DND-41 (cell line): ENCODE results near the gene CCNYL1.

ENCODE experiments used
- ATAC-seq: fragments of 200-7000 bp; cut with Tn5 transposase; 3 replicates; pipeline ENCODE4 v1.9.1; 2021; ENCODE audit warnings: low read depth; ENCODE audit not compliant: insufficient read depth
- DNase-seq: peaks from one replicate; pipeline ENCODE4 v3.0.0-alpha.2; 2020
- H2AFZ ChIP-seq: 2 replicates; pipeline ENCODE4 v1.6.0; 2012; ENCODE audit warnings: low read depth, low read length
- H3K27ac ChIP-seq: 2 replicates; pipeline ENCODE4 v1.5.1; 2012; ENCODE audit warnings: low read length, inconsistent platforms
- H3K27me3 ChIP-seq: fragments of 200-600 bp; sonication (generic); 2 replicates; pipeline ENCODE4 v1.6.0; 2012; ENCODE audit warnings: low read length, mild to moderate bottlenecking, inconsistent platforms; ENCODE audit not compliant: insufficient read depth, poor library complexity
- H3K36me3 ChIP-seq: 2 replicates; pipeline ENCODE4 v1.5.1; 2012; ENCODE audit warnings: low read length, inconsistent platforms; ENCODE audit not compliant: insufficient read depth
- H3K4me1 ChIP-seq: 2 replicates; pipeline ENCODE4 v1.5.1; 2012; ENCODE audit warnings: mild to moderate bottlenecking, low read length; ENCODE audit not compliant: insufficient read depth
- H3K4me2 ChIP-seq: 2 replicates; pipeline ENCODE4 v1.6.0; 2012; ENCODE audit warnings: mild to moderate bottlenecking, moderate library complexity, low read length, inconsistent platforms; ENCODE audit not compliant: insufficient read depth
- H3K4me3 ChIP-seq, 2 experiments: fragments of 200-600 bp in 1 of 2; shearing (Covaris generic) in 1 of 2; 2 replicates each; pipeline ENCODE4 v1.5.1; 2012 to 2016; ENCODE audit warnings: inconsistent platforms in 2 of 2, low read length in 2 of 2, mild to moderate bottlenecking in 2 of 2, low read depth in 1 of 2, moderate library complexity in 1 of 2
- H3K79me2 ChIP-seq: 2 replicates; pipeline ENCODE4 v1.6.0; 2012; ENCODE audit warnings: low read length, inconsistent platforms; ENCODE audit not compliant: insufficient read depth
- H3K9ac ChIP-seq: 2 replicates; pipeline ENCODE4 v1.6.0; 2012; ENCODE audit warnings: low read depth, mild to moderate bottlenecking, inconsistent platforms, low read length, moderate library complexity
- H3K9me3 ChIP-seq: 2 replicates; pipeline ENCODE4 v1.5.1; 2012; ENCODE audit warnings: low read length, moderate library complexity, mild to moderate bottlenecking, inconsistent platforms; ENCODE audit not compliant: insufficient read depth, severe bottlenecking
- H4K20me1 ChIP-seq: 2 replicates; pipeline ENCODE4 v1.6.0; 2012; ENCODE audit warnings: low read length; ENCODE audit not compliant: insufficient read depth
- EZH2 ChIP-seq: IDR thresholded peaks from 3 replicates; pipeline ENCODE4 v1.6.1; 2012; ENCODE audit warnings: borderline replicate concordance, low read depth, mild to moderate bottlenecking, moderate library complexity, low read length, inconsistent platforms; ENCODE audit not compliant: severe bottlenecking
- TF ChIP-seq, protein P1 (sequence below): IDR thresholded peaks from 2 replicates; pipeline ENCODE4 v1.5.1; 2012; ENCODE audit warnings: borderline replicate concordance, low read length, moderate library complexity, mild to moderate bottlenecking; ENCODE audit not compliant: poor library complexity, severe bottlenecking; ENCODE audit errors: extremely low read depth

CCNYL1 gene

DNA sequence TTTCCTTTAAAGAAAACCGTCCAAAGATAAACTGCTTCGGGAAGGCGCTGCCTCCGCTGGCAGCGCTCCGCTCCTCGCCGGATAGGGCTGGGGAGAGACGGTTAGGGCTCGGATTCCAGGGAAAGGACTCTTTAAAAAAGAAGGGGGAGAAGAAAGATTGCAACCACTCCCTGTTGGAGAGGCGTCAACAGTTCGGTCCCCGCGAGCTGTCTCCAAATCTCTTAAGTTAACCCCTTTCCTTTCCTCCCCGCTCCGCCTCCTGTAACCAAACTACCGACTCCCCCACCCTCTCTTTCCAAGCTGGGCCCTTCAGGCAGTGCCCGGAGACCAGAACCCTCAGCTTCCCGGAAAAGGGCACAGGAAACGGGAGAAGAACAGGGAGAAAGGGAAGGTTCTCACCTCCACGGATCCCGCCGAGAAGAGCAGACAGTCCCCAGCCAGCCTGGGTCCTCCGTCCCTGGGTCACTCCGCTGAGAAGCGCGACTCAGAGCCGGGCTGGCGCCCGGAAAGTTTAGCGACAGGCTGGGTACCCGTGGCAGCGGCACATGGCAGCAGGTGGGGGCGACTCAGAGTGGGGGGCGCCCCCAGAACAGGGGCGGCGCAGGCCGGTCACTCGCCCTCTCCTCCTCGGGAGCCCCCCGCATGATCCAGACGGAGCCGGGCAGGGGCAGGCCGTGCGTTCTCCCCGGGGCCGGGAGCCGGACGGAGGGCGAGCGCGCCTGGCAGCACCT is 57.6 kb downstream of the CCNYL1 start:
- Histone ChIP-seq H3K4me1 (peaks cover 22% of the 10 kb centered on the region), H3K79me2 (no peaks in the 10 kb centered on the region), H3K9me3 (no peaks in the 10 kb centered on the region), H2AFZ (peak overlapping the region; percentile 96), H3K27ac (peak overlapping the region; percentile 2; the same call in 1 of the 2 replicates), H4K20me1 (no peaks in the 10 kb centered on the region; the same call in 1 of the 2 replicates), H3K36me3 (peaks cover 6% of the 10 kb centered on the region; the same call in 1 of the 2 replicates), H3K27me3 (no peaks in the 10 kb centered on the region), H3K9ac (peak overlapping the region; percentile 78), H3K4me3 (peak overlapping the region; percentile 79 to 94; a peak in 3 of 4 replicates), H3K4me2 (peak overlapping the region; percentile 99)
- DNase-seq (peak; percentile 26), ATAC-seq (peak; percentile 35)
- no peak for TF ChIP-seq EZH2
- TF ChIP-seq, protein P1, sequence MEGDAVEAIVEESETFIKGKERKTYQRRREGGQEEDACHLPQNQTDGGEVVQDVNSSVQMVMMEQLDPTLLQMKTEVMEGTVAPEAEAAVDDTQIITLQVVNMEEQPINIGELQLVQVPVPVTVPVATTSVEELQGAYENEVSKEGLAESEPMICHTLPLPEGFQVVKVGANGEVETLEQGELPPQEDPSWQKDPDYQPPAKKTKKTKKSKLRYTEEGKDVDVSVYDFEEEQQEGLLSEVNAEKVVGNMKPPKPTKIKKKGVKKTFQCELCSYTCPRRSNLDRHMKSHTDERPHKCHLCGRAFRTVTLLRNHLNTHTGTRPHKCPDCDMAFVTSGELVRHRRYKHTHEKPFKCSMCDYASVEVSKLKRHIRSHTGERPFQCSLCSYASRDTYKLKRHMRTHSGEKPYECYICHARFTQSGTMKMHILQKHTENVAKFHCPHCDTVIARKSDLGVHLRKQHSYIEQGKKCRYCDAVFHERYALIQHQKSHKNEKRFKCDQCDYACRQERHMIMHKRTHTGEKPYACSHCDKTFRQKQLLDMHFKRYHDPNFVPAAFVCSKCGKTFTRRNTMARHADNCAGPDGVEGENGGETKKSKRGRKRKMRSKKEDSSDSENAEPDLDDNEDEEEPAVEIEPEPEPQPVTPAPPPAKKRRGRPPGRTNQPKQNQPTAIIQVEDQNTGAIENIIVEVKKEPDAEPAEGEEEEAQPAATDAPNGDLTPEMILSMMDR: no peak

DNA sequence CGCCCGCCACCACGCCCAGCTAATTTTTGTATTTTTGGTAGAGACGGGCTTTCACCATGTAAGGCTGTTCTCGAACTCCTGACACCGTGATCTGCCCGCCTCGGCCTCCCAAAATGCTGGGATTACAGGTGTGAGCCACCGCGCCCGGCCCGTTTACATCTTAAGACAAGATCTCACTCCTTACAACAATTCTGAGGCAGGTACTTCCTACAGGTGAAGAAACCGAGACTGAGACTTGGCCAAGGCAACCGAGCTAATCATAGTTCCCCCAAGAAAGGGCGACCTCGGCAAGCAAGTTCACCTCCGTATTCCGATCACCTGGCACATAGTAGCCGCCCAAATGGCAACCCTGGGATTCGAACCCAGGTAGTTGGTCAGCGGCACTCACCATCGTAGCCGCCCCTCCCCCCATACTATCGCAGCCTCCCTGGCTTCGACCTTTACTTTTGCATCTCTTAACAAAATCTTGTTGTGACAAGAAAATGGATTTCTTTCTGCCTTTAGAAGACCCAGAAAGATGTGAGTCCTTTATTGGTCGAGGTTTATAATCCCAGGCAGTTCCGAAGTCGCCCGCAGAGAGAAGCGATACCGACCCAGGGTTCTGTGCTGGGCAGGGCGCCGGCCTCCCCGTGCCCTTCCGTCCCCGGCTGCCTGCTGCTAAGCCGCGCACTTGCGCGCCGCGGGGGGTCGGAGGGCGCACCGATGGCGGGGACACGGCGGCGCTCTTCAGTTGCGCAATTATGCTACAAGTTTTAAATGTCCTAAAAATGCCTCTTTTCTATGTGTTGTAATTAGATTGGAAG is 59.4 kb downstream of the CCNYL1 start:
- Histone ChIP-seq H2AFZ (no peak overlapping the region), H3K36me3 (peaks cover 6% of the 10 kb centered on the region; the same call in 1 of the 2 replicates), H3K4me2 (no peak overlapping the region), H3K27me3 (no peaks in the 10 kb centered on the region), H3K9ac (no peak overlapping the region), H3K79me2 (no peaks in the 10 kb centered on the region), H3K9me3 (no peaks in the 10 kb centered on the region), H3K4me1 (peaks cover 22% of the 10 kb centered on the region), H3K27ac (no peak overlapping the region), H3K4me3 (no peak overlapping the region), H4K20me1 (no peaks in the 10 kb centered on the region; the same call in 1 of the 2 replicates)
- TF ChIP-seq, protein P1: no peak
- no peak for TF ChIP-seq EZH2
- DNase-seq (no peak), ATAC-seq (no peak)

DNA sequence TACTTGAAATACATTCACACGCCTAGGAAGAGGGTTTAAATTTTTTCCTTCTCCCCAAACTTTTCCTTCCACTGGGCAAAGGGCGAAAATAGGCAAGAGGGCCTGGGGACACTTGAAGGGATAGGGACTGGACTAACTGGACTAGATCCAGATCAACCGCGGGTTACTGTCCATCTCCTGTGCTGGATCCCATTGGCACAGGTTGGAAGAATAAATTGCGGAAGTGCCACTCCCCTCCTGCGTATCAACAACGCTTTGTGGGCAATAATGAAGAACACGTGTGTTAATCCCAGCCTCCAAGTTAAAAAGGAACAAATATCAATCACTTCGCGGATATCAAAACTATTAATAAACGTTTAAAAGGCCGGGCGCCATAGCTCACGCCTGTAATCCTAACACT is 60.0 kb downstream of the CCNYL1 start:
- Histone ChIP-seq H3K9ac (no peak overlapping the region), H3K4me1 (peaks cover 22% of the 10 kb centered on the region), H3K4me2 (no peak overlapping the region)

More for the DNA sequence above, 60.0 kb downstream of the CCNYL1 start:
- Histone ChIP-seq H4K20me1 (no peaks in the 10 kb centered on the region; the same call in 1 of the 2 replicates), H3K79me2 (no peaks in the 10 kb centered on the region), H3K36me3 (peaks cover 6% of the 10 kb centered on the region; the same call in 1 of the 2 replicates), H3K27me3 (no peaks in the 10 kb centered on the region), H3K4me3 (no peak overlapping the region), H3K27ac (no peak overlapping the region), H3K9me3 (no peaks in the 10 kb centered on the region), H2AFZ (no peak overlapping the region)
- TF ChIP-seq, protein P1: no peak
- TF ChIP-seq EZH2: no peak
- DNase-seq: no peak
- no peak for ATAC-seq
